GM21367 (cell line): ENCODE measurements around the gene RBSN.

Experiments used
- ATAC-seq: cut with Tn5 transposase; IDR thresholded peaks from one replicate; pipeline ENCODE4 v1.9.1; 2021; ENCODE audit not compliant: unreplicated experiment

Gene RBSN

GRCh38 chr3:15102256-15102655, 3.3 kb upstream of the RBSN start:
- no peak for ATAC-seq

GRCh38 chr3:15099364-15100098, 583 bp upstream of the RBSN start:
- peak; percentile 12 for ATAC-seq

- no peak for ATAC-seq
Measured at GRCh38 chr3:15097891-15098290, 1.1 kb downstream of the RBSN start.

GRCh38 chr3:15096046-15096445, 2.9 kb downstream of the RBSN start:
- no peak for ATAC-seq

- no peak for ATAC-seq
Measured at GRCh38 chr3:15094187-15094875, 4.6 kb downstream of the RBSN start.

GRCh38 chr3:15092686-15093085, 6.3 kb downstream of the RBSN start:
- ATAC-seq: no peak

- ATAC-seq: no peak
Measured at GRCh38 chr3:15091575-15091974, 7.4 kb downstream of the RBSN start.

GRCh38 chr3:15089201-15089600, 9.7 kb downstream of the RBSN start:
- no peak for ATAC-seq

GRCh38 chr3:15086699-15087098, 12.2 kb downstream of the RBSN start:
- ATAC-seq: no peak

GRCh38 chr3:15086263-15086662, 12.7 kb downstream of the RBSN start:
- no peak for ATAC-seq

GRCh38 chr3:15083252-15083651, 15.7 kb downstream of the RBSN start:
- no peak for ATAC-seq

- no peak for ATAC-seq
Measured at GRCh38 chr3:15081960-15082664, 16.8 kb downstream of the RBSN start.

- no peak for ATAC-seq
Measured at GRCh38 chr3:15079091-15079490, 19.9 kb downstream of the RBSN start.

GRCh38 chr3:15074500-15074899, 24.4 kb downstream of the RBSN start:
- no peak for ATAC-seq

- no peak for ATAC-seq
Measured at GRCh38 chr3:15071699-15072098, 27.2 kb downstream of the RBSN start.

GRCh38 chr3:15069441-15069840, 29.5 kb downstream of the RBSN start:
- no peak for ATAC-seq

- no peak for ATAC-seq
Measured at GRCh38 chr3:15066467-15066866, 32.5 kb downstream of the RBSN start.

- no peak for ATAC-seq
Measured at GRCh38 chr3:15065550-15066007, 33.4 kb downstream of the RBSN start.

- peak; percentile 93 for ATAC-seq
Measured at GRCh38 chr3:15064835-15065549, 34.0 kb downstream of the RBSN start, which contains the start of gene MRPS25. Gene MRPS25 (minus strand): TSS chr3:15065315. CDS start chr3:15065194, 121 bp downstream.

GRCh38 chr3:15064299-15064834, 34.6 kb downstream of the RBSN start:
- peak; percentile 17 for ATAC-seq
